Measurements from ENCODE around the gene NCKAP1.

The NCKAP1 gene

DNA sequence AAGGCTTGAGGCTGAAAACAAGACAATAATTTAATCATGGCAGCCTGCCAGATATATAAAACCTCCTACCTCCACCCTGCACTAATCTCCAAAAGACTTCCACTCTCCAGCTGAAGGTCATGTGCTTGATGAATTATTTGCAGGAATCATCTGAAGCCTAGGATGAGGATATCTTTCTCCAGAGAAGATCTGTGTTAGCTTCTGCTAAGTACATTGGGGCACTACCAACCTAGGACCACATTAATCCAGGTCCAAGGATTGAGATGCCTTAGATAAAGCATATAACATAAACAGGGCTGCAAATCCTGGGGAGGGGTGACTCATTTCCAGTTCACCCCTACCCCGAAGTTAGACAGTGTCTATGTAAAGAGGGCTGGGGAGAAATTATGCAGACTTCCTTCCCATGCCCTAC lies 91.3 kb downstream of the NCKAP1 start:
- no peak for DNase-seq

DNA sequence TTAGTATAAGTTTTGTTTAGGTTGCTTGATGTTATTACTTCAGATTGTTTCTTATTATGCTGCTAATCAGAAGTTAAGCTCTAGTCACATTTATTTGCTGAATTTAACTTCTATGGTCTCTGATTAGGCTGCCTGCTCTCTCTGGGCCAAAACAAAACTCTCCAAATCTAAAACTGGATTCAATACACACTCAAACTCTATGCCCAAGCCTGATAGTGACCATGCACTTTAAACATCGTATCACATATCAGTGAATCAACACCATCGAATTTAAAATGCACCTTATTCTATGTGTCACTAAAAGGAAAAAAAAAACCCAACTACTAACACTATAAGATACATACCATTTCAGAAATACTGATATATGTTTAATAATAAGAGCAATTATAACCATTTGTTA lies 94.9 kb downstream of the NCKAP1 start:
- no peak for DNase-seq

DNA sequence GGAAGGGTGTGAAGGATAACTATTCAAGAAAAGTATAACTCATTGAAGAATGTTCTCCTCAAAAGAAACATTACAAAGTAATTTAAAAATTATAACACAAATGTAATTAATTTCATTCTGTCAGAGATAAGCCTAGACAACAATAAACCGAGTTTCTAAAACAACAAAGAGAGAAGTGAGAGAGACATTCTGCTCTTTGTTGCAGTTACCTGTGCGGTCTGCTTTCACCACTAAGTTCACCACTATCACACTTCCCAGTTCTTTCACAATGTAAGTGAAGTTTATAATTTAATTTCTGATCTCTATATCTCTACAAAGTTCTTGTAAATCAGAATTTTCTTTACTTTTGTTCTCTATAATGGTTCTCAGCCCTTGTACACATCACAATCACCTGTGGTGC lies 95.5 kb downstream of the NCKAP1 start:
- DNase-seq: no peak

DNA sequence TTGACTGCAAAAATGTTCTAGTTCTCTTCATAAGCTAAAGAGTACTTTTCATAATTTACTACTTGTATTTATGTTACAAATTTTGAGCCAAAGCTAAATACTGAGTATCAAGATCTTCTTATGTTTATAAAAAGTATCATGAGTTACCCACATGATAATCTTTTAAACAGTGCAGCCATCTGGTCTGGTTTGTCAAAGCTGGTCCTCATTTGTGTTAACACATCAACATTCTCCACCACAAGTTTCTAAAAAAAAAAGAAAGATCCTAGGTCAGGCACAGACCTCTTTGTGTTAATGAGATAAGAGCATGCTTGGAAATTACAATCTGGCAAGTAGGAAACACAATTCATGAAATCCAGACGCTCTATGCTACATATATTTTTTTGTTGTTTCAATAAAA lies 96.3 kb downstream of the NCKAP1 start:
- no peak for DNase-seq

DNA sequence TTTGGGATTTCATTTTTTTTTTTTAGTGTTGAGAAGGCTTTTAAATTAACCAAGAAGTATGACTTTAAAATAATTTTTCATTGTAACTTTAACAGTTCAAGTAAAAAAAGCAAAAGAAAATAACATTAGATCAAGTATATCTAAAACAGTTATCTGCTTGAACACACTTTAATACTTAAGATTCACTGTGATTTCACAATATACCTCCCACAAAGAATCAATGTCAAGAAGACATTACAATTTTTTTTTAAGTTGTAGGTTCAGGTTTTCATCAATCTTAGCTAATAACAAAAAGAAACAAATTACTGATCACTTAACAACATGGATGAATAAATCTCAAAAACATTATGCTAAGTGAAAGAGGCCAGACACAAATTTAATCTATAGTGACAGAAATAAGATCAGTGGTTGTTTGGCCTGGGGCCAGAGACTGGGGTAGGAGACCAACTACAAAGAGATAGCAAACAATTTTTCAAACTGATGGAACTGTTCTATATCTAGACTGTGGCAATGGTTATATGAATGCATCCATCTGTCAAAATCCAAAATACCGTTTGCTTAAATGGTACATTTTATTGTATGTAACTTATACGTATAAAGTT lies 97.0 kb downstream of the NCKAP1 start:
- no peak for DNase-seq

DNA sequence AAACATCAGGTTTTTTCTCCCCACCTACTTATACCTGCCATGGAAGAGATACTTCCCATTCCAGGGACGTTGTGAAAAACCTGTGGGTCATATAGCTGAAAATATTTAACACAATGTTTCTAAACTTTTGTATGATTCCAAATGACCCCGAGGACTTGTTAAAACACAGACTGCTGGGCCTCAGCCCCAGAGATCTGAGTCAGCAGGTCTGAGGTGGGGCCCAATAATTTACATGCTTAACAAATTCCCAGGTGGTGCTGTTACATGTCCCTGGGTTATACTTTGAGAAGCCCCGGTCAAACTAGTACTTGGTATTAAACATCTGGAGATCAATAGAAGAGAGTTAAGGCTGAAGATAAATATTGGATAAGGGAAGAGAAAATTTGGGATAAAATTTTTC lies 100.4 kb downstream of the NCKAP1 start:
- DNase-seq: no peak

DNA sequence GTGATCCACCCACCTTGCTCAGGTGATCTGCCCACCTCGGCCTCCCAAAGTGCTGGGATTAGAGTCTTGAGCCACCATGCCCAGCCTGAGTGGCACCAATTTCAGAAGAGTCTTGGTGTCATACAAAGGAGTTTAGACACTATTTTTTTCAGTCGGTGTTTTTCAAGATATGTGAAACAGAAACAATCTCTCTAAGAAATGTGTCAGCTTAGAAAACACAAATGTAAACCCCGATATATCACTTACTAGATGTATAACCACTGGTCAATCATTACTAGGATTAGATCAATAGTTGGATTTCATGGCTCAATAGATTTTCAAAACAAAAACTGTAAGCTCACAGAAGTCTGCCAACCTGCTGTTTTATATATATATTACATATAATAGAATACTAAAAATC lies 104.6 kb downstream of the NCKAP1 start:
- no peak for DNase-seq

DNA sequence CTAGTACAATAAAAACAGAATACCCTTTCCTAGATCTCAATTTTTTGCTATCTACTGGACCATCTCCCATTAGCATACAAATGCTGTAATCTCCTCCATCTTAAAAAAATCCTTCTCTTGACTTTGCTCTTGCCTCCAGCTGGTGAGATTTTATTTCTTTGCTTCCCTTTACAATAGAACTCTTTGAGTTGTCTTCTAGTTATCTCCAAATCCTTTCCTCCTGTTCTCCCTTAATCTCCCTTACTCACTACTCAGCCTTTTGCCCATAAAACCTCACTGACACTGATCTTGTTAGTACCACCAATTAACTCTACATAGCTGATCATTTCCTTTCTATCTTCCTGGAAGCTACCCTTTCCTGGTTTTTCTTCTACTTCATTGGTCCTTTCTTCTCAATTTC lies 108.3 kb downstream of the NCKAP1 start:
- no peak for DNase-seq

DNA sequence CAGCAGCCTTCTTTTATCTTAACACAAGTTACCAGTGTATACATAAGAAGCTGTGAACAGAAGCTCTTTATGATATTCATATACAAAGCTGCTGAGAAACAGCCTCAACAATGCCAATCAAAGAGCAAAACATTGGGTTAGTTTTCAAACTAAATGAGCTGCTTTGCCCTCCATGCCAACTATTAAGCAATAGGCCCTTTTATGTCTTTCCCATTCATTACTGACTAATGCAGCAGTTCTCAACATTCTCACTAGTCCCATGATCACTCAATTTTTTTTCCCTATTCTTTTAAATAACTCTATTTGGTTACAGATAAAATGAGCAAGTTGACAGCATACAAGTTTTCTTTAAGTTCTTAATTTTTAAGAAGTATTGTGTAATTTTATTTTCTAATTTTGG lies 114.0 kb downstream of the NCKAP1 start:
- no peak for DNase-seq

DNA sequence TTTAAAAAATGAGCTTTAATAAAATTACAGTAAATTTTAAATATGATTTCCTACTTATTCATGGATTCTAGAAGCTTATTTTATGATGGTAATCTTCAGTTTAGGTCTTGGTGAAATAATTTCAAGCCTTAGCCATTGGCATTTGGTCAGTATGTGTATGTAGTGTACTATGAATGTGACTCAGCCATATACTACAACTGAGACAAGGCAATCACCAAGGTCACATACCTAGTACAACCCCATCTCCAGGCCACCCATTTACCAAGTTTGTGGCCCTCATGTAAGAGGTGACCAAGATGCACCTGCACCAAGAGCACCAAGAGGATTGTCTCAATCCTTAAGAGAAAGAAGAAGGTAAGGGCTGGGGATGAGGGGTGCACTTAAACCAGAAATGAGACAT lies 117.0 kb downstream of the NCKAP1 start:
- DNase-seq: no peak

DNA sequence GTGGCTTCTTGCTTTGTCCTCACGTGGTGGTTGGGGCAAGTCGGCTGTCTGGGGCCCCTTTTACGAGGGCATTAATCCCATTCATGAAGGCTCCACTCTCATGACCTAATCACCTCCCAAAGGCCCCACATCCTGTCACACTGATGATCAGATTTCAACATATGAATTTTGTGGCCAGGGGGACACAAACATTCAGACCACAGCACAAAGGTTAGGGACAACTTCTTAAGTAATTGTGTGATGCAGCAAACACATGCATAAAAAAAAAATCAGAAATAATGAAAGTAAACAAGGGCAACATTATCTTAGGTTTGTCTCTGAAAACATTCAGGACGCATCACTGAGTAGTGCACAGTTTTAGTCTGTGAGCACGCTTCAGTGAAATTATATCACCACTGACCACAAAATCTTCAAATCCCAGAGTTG lies 117.6 kb downstream of the NCKAP1 start:
- DNase-seq: no peak

DNA sequence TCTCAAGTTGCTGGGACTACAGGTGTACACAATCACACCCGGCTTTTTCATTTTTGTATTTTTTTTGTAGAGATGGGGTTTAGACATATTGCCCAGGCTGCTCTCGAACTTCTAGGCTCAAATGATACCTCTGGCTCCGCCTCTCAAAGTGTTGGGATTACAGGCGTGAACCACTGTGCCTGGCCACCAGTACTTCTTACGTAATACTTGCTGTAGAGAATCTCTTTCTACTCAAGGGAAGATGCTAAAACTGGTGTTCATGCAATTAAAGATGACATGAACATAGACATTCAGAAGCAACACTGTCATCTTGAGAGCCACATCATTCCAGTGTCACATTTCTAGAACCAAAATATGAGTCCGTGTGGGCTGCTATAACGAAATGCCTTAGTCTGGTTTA lies 118.2 kb downstream of the NCKAP1 start:
- no peak for DNase-seq

DNA sequence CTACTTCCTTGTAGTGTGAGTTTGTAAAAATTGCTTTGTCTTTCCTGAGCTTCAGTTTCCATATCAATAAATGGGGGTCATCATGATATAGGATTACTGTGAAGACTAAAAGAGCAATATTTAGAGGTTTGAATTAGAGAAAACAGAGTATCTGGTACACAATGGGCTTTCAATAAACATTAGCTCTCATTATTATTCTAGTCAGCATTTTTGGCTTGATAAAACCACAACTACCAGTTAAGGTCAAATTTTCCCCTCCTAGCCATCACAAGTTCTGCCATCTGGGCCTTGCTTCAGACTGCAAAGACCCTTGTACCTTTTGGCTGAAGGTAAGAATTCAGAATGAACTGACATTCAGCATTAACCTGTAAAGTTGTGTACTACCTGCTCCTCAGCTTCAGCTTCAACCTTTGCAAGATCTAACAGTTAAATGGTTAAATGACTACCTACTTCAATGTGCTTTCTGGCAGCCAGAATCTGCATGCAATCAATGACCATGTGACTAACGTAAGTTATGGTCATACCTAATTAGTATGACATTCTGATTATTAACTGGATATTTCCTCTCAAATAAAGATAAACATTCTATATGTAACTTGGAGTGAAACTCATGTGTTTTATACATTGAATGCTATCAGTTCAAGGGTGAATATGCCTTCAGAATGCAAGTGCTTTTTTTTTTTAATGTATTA lies 119.2 kb downstream of the NCKAP1 start:
- no peak for DNase-seq

DNA sequence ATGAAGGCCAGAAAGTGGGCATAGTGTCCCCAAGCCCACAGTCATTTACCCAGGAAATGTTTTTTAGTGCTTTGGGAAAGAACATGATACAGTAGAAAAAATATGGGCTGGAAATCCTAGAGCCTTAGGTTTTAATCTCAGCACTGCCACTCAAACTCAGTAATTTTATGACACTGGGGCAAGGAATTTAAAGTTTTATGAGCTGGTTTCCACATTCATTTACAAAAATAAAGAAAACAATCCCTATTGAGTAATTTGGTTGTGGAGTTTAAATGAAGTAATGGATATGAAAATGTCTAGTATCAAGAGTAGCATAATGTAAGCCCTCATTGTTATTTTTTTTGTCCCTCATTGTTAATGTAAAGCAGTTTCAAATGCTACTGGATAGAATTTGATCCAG lies 120.3 kb downstream of the NCKAP1 start:
- no peak for DNase-seq

DNA sequence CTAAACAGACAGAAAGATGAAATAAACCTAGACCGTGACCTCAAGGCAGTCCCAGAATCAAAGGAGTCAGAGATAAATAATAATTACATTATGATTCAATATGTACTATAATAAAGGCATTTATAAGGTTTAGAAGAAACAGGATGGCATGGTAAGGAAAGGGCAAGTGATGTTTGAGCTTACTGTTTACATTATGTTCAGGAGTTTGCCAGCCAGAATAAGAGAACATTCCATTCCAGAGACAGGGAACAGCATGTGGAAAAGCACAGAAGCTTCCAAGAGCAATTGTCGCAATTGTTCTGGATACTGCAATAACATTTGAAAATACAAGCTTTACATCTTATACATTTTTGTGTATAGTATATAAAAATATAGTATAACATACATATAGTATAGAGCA lies 121.8 kb downstream of the NCKAP1 start:
- no peak for DNase-seq

DNA sequence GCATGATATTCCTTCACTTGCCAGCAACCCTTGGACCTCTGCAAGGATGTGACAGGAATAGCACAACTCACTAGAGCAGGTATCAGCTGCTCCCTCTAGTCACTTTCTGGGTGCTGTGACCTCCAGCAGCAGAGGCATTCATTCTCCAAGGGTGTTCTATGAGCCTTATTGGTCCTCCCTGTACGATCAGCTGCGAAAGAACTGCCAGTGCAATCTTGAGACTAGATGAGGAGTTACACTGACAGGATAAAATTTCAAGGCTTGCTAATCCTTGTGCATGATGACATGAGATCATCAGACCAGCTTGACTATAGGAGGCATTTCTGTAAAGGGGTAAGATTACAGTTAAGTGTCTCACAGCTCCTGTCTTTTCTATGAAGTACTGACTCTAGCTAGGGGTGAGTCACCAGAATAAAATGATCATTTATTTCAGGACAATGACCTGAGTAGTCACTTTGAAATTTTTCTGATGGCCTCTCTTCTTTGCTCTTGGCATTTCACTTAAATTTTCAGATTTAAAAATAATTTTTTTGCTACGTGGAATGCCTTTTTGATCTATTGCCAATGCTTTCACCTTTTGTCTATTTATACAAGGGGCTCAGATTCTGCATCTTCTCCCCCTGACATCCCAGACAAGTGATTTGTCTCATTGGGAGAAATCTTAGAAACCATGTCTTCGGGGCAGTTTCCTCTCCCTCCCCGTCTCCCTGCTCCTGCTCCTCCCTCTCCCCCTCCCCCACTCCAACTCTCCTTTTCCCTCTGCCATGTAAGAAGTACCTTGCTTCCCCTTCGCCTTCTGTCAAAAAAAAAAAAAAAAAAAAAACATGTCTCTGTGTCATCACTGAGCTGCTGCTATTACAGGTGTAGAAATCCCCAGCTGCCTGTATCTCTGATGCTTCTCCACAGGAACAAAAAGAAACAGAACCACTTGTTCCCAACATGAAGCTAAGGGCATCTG lies 122.6 kb downstream of the NCKAP1 start:
- DNase-seq: no peak

DNA sequence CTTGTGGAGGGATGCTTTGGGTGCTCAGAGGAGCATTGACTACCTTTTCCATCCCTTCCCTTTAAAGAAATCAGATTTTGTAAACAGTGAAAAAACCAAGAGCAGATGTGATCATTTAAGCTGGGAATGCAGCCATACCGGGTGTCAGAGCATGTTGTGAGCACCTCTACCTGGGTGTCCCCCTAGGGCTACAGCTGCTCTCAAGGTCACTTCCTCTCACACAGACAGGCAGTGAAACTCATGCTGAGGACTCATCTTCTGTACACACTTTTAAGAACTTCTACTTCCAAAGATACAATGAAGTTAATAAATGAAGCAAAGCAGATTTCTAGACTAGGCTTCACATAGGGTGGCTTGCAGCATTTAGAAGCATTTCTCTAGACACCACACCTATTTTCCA lies 123.4 kb downstream of the NCKAP1 start:
- no peak for DNase-seq

DNA sequence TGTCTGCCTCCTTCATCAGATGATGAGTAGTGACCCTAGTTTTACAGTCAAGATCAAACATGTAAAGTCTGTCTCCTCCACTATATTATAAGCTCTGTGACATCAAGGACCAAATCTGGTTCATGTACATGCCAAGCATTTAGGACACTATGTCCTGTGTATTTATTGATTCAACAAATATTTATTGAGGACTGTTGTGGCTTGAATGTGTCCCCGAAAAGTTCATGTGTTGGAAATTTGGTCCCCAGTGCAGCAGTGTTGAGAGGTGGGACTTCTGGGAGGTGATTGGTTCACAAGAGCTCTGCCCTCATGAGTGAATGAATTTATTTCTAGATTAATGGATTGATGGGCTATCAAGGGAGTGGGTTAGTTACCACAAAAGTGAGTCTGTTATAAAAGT lies 125.2 kb downstream of the NCKAP1 start:
- DNase-seq: no peak

DNA sequence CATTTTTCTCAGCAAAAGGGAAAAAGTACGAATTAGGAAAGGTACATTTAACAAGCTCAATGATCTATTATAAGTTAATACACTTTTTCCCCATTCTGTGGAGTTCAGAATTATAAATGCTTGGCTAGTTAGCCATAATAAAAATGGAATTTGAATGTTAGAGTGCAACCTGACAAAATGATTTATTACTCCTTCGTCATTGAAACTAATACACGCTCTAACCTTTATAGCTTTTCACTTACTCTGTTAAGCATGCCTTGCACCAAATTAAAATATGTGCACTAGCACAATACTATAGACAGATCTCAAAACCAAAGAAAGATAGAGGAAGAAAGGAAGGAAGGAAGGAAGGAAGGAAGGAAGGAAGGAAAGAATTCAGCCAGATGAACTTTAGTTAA lies 125.7 kb downstream of the NCKAP1 start:
- DNase-seq: no peak

DNA sequence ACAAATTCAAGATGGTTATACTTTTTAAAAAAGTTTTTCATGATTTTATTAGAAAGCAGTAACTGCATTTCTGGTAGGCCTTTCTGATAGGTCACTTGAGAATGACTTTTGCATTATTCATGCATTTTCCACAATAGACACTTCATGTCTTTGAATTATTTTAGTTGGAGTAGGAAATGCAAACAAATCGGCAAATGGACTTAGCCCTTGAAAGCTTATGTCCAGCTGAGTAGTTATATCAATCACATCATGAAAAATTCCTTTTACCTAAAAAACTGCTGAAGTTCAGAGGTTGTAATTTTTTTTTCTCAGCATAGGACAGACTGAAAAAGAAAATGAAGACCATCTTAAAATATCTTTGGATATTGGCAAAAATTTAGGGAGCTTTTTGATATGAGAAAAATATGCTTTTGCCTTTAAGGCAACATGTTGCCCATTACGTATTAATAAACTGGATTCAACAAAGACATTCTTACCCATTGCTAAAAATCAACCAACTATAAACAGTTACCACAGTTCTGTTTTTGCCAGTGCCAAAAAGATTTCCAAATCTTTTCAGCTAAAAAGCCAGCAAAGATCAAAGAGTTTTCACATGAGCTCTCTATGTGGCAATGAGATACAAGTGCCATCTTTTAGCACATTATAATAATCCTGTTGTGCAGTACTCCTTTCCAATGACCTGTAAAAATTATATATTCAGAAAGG lies 126.3 kb downstream of the NCKAP1 start:
- DNase-seq: no peak

DNA sequence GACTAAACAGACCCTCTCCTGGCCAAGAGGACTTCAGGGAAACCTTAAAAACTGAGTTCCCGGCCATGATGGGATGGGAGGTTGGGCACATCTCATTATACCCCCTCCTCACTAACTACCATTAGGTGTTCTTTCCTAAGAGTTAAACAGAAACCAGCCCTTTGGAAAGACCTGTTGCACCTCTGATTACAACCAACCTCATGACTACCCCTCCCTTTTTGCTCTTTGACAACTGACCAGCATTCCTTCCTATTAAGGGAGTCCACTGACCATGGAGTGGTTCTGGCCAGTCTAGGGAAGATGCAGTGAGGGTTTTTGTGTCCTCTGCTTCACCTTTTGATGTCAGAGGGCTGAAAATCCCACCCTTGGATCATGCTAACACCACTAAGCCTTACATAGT lies 127.3 kb downstream of the NCKAP1 start:
- DNase-seq: no peak

DNA sequence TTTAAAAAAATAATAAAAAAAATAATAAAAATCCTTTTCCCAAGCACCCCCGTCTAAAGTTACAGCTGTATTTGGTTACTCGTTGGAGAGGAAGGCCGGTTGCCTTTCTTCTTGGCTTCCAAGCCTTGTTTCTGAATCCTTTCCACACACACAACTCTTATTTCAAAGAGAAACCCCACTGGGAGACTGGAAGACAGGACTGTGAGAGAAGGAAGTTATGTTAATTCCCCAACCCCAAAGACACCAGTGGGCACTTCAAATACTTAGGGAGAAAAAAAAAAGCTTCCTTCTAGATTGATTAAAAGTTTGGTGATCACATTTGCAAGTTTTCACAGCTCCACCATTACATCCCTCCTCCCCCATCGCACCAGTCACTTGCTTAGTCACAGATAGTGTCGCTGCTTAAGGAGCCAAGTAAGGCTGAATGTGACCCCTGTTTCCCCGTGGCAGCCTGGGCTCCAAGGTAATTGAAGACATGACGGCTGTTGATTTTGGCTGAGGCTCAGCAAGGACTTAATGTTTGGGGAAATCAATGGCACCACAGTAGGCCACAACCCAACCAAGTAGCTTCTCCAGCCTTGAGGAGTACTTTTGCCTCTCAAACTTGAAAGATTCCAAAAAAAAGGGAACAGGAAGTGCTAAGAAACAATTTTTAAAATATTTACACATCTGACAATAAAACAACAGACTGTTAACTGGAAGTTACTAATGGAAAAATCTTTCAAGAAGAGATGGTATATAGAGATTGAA lies 131.0 kb downstream of the NCKAP1 start:
- DNase-seq: no peak

DNA sequence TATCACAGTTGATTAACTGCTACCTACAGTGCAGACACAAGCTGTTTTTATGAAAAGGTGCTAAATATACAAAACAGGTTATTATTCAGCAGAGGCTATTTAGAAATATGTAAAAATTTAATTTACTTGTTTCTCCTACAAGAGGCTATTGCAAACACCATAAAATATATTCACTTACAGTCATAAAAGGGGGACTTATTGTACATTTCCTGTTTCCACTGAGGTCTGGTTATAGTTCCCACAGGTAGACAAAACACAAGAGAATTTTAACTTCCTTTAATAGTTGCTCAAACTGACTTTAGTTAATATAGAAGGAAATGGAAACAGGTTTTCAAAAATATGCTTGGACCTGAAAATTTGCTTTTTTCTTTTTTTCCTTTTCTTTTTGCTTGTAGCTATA lies 131.8 kb downstream of the NCKAP1 start:
- no peak for DNase-seq

All from NCI-H2029 (cell line).